SK-N-SH treated with all-trans-retinoic acid at 6 μM for 48 hours (cell line): ENCODE data around the gene ITPA.

Source experiments
- ARNTL ChIP-seq: fragments of 450-650 bp; formaldehyde crosslinking; IDR thresholded peaks from 2 replicates; pipeline ENCODE4 v1.5.0; 2020; ENCODE audit warnings: low read depth, mild to moderate bottlenecking, moderate library complexity, borderline replicate concordance
- BACH2 ChIP-seq: fragments of 250-450 bp; sonication (Bioruptor Pico); IDR thresholded peaks from 2 replicates; pipeline ENCODE4 v1.9.0; 2021; ENCODE audit warnings: mild to moderate bottlenecking, borderline replicate concordance
- CREB5 ChIP-seq: fragments of 250-450 bp; sonication (Bioruptor Pico); IDR thresholded peaks from 2 replicates; pipeline ENCODE4 v1.5.1; 2020; ENCODE audit warnings: low read depth, mild to moderate bottlenecking, moderate library complexity
- CSDC2 ChIP-seq: fragments of 250-450 bp; sonication (Bioruptor Pico); IDR thresholded peaks from 2 replicates; pipeline ENCODE4 v1.5.0; 2020; ENCODE audit warnings: mild to moderate bottlenecking, moderate library complexity
- PATZ1 ChIP-seq: fragments of 250-450 bp; sonication (Bioruptor Pico); IDR thresholded peaks from 2 replicates; pipeline ENCODE4 v1.8.0; 2020; ENCODE audit warnings: mild to moderate bottlenecking, moderate library complexity, borderline replicate concordance
- POU6F1 ChIP-seq: fragments of 250-450 bp; sonication (Bioruptor Pico); IDR thresholded peaks from 2 replicates; pipeline ENCODE4 v1.8.0; 2021; ENCODE audit warnings: low read depth, mild to moderate bottlenecking, moderate library complexity, borderline replicate concordance
- RARB ChIP-seq: fragments of 250-450 bp; sonication (Bioruptor Pico); IDR thresholded peaks from 2 replicates; pipeline ENCODE4 v1.8.0; 2021; ENCODE audit warnings: mild to moderate bottlenecking, moderate library complexity
- TSHZ2 ChIP-seq: fragments of 250-450 bp; sonication (Bioruptor Pico); IDR thresholded peaks from 2 replicates; pipeline ENCODE4 v1.5.0; 2020; ENCODE audit warnings: mild to moderate bottlenecking, moderate library complexity
- ZFP30 ChIP-seq: fragments of 450-650 bp; formaldehyde crosslinking; IDR thresholded peaks from 2 replicates; pipeline ENCODE4 v1.5.0; 2022; ENCODE audit warnings: mild to moderate bottlenecking, moderate library complexity
- ZNF70 ChIP-seq: fragments of 450-650 bp; formaldehyde crosslinking; IDR thresholded peaks from 2 replicates; pipeline ENCODE4 v1.5.0; 2020; ENCODE audit warnings: mild to moderate bottlenecking, moderate library complexity

- TF ChIP-seq ZFP30 (CRISPR knock-in tag) (no peak), PATZ1 (CRISPR knock-in tag) (no peak), ARNTL (no peak), RARB (CRISPR knock-in tag) (no peak), CREB5 (CRISPR knock-in tag) (no peak), BACH2 (CRISPR knock-in tag) (no peak), CSDC2 (CRISPR knock-in tag) (no peak), TSHZ2 (CRISPR knock-in tag) (no peak), ZNF70 (CRISPR knock-in tag) (no peak), POU6F1 (CRISPR knock-in tag) (no peak)
These were observed 29.0 kb upstream of the ITPA start for GRCh38 chr20:3180319-3180718.
